ENCODE measurements around the gene CNN2.

Gene CNN2

GRCh38 chr19:1053176-1054101 is 27.0 kb downstream of the CNN2 start:
- FAIRE-seq = no peak

DNA sequence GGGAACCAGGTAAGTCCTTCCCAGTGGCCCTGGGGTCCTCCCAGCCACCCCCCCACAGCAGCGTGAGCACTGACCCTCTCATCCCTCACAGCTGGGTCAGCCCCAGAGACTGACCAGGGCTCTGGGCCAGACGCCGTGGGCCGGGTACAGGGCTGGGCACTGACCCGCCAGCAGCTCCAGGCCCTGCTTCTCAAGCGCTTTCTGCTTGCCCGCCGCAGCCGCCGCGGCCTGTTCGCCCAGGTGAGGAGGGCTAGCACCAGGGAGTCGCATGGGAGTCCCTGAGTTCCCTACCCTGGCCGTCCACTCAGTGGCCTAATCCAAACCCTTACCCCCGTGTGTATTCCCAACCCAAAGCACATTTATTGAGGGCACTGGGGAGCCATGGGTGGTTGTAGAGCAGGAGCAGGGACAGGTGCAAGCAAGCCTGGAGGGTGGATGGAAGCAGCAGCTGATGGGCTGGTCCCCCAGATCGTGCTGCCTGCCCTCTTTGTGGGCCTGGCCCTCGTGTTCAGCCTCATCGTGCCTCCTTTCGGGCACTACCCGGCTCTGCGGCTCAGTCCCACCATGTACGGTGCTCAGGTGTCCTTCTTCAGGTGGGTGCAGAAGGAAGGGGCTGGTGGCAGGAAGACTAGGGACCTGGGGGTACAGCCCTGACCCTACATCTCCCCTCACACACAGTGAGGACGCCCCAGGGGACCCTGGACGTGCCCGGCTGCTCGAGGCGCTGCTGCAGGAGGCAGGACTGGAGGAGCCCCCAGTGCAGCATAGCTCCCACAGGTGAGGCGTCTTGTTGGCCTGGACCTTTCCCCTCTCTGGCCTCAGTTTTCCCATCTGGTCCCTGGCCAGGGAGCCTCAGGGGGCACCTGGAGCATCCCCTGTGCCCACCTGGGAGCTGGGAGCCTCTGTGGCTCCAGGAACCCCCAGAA is 28.0 kb downstream of the CNN2 start:
- FAIRE-seq = no peak

GRCh38 chr19:1055028-1055425 is 28.6 kb downstream of the CNN2 start:
- FAIRE-seq = no peak

DNA sequence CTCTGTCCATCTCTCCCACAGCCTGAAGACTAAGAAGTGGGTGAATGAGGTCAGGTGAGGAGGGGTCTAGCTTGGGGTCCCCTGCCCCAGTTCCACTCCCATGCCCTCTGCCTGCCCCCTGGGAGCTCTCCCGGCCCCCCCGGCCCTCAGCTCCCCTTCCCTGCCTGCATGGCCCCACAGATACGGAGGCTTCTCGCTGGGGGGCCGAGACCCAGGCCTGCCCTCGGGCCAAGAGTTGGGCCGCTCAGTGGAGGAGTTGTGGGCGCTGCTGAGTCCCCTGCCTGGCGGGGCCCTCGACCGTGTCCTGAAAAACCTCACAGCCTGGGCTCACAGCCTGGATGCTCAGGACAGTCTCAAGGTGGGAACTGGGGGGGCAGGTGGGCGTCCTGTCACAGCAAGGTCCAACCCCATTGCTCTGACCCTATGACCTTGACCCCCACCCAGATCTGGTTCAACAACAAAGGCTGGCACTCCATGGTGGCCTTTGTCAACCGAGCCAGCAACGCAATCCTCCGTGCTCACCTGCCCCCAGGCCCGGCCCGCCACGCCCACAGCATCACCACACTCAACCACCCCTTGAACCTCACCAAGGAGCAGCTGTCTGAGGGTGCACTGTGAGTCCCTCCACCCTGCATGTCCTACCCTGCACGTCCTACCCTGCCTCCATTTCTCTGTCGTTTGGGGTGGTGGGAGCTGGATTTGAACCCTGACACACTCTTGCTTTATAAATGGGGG is 29.6 kb downstream of the CNN2 start:
- no peak for FAIRE-seq

GRCh38 chr19:1057176-1057855 is 30.9 kb downstream of the CNN2 start:
- no peak for FAIRE-seq

DNA sequence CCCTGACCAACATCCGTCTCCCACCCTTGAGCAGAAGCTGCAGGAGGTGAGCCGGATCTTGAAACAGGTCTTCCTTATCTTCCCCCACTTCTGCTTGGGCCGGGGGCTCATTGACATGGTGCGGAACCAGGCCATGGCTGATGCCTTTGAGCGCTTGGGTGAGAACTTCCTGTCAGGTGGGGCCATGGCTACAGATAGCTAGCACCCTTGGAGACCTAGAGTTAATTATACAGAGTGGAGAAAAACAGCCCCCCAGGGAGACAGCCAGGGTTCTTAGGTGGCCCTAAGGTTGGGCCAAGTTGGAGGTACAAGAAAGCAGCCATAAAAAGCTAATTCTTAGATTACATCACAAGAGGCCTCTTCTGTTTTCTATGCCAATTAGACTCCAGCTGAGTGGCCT is 31.7 kb downstream of the CNN2 start:
- no peak for FAIRE-seq

GRCh38 chr19:1060689-1061088 is 34.3 kb downstream of the CNN2 start:
- FAIRE-seq = no peak

GRCh38 chr19:1061987-1062386 is 35.6 kb downstream of the CNN2 start:
- no peak for FAIRE-seq

GRCh38 chr19:1062387-1063029 is 36.1 kb downstream of the CNN2 start:
- FAIRE-seq = no peak

DNA sequence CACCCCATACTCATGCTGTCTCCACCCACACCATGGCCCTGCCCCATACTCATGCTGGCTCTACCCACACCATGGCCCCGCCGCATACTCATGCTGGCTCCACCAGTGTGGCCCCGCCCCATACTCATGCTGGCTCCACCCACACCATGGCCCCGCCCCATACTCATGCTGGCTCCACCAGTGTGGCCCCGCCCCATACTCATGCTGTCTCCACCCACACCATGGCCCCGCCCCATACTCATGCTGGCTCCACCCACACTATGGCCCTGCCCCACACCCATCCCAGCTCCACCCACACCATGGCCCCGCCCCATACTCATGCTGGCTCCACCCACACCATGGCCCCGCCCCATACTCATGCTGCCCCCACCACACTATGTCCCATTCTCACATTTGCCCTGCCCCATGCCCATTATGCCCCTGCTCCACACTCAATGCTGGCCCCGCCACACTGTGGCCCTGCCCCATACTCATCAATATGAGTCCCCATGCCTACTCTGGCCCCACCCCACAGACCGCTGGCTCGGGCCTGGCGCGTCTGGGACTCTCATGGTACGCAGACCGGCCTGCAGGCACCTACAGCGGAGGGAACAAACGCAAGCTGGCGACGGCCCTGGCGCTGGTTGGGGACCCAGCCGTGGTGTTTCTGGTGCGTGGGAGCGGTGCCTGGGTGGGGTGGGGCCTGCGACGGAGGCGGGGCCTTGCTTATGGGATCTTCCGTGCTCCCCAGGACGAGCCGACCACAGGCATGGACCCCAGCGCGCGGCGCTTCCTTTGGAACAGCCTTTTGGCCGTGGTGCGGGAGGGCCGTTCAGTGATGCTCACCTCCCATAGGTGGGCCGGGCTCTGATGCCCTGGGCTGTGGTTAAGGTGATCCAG is 36.9 kb downstream of the CNN2 start:
- FAIRE-seq = no peak

DNA sequence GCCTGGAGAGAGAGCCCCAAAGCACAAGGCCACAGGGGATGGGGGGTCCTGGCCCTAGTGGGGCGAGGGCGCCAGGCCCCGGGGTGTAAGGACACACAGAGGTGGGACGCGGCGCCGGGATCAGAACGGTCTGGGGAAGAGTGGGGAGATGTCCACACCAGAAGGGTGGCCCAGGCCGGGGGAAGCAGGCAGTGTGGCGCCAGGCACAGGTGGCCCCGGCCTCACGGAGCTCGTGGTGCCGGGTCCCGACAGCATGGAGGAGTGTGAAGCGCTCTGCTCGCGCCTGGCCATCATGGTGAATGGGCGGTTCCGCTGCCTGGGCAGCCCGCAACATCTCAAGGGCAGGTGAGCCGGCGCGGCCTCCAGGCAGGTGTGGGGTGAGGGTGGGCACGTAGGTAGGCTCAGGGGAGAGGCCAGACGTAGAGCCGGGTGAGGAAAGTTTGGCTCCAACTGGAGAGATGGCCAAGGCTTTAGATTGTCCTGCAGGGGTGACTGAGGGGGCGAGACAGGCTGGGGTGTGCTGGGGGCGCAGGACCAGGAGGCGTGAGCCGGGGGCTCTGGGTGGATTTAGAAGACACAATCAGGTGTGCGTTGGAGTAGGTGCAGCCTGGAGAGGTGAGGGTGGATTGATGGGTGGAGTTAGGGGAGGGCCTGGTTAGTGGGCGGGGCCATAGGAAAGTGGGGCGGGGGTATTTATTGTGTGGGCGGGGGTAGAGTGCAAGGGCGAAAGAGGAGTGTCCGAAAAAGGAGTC is 37.7 kb downstream of the CNN2 start:
- FAIRE-seq = no peak

DNA sequence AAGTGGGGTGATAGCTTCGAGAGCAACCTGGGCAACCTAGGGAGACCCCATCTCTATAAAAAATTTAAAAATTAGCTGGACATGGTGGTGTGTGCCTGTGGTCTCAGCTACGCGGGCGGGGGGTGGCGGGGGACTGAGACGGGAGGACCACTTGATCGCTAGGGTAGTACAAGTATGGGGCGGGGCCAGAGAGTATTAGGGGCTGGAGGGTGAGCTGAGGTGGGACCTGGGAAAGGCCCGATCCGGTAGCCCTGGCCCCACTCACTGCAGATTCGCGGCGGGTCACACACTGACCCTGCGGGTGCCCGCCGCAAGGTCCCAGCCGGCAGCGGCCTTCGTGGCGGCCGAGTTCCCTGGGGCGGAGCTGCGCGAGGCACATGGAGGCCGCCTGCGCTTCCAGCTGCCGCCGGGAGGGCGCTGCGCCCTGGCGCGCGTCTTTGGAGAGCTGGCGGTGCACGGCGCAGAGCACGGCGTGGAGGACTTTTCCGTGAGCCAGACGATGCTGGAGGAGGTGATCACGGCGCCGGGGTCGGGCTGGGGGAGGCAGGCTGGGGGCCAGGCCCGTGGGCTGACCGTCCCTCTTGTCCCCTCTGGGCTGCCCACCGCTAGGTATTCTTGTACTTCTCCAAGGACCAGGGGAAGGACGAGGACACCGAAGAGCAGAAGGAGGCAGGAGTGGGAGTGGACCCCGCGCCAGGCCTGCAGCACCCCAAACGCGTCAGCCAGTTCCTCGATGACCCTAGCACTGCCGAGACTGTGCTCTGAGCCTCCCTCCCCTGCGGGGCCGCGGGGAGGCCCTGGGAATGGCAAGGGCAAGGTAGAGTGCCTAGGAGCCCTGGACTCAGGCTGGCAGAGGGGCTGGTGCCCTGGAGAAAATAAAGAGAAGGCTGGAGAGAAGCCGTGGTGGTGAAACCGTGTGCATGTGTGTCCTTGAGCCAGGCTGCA is 38.5 kb downstream of the CNN2 start:
- FAIRE-seq = no peak

DNA sequence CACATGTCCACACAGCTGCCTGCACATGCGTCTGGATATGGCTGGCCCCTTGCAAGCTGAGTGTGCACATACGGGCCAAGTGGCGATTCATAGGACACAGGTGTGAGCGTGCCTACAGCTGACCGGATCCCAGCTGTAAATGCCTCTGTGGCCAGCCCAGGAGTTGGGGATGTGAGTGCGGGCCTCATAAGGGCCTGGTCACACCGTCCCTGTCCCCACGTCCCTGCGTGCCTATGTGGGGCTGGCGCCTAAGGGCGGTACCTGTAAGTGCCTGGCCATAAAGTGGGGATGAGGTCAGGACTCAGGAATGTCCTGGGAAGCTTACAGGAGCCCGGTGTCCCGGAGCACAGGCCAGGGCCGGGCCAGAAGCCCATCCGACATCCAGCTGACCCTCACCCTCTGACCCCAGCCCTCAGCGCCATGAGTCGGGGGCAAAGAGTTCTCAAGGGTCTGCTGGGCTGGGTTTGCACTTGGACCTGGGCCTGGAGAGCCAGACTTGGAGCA is 39.2 kb downstream of the CNN2 start:
- FAIRE-seq = no peak

DNA sequence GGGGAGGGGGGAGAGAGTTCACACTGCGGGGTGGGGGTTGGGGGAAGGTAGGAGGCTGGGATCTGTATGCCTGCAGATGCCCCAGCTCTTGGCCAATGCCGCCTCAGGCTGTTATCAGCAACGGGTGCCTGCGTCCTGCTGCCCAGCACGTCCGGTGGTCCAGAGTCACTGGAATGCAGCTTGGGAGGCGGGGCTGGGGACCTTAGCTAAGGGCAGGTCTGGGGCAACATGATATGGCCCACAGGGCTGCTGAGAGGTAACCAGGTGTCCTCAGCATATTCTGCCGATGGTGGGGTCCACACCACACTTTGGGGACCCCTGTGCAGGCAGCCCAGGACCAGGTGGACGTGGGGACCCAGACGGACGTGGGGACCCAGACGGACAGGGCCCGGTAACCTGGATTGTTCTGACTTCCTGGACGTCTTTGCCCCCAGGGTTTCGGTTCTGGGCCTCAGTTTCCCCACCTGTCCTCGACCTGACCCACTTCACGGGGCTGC is 39.9 kb downstream of the CNN2 start:
- no peak for FAIRE-seq

DNA sequence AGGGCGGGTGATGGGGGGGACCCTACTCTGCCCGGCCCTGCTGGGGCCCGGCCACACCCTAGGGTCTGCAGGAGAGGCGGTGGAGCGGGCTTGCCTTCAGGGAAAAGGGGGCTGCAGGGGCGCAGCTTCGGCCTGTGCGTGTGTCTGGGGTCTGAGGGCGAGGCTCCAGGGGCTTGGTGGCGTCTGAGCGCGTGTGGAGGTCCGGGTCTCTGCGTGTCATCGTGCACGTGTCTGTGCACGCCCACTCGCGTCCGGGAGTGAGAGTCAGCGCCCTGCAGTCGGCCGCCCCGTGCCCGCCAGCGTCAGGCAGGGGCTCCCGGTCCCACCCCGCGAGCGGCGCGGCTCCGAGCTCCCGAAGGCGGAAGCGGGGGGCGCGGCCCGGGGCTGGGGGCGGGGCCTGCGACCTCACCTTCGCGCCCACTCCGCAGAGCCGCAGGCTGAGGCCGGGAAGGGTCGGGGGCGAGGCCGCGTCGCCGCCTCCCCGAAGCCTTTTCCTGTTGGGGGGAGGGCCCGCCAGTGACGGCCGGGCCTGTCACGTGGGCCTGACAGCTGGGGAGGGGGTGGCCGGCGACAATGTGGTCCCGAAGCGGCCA is 40.4 kb downstream of the CNN2 start, which contains the start of gene ARHGAP45:
TSS of gene ARHGAP45 (plus strand) at position 420 of the 593 bp plus-strand sequence. CDS start 239 bp downstream, outside the sequence.
- FAIRE-seq = no peak

DNA sequence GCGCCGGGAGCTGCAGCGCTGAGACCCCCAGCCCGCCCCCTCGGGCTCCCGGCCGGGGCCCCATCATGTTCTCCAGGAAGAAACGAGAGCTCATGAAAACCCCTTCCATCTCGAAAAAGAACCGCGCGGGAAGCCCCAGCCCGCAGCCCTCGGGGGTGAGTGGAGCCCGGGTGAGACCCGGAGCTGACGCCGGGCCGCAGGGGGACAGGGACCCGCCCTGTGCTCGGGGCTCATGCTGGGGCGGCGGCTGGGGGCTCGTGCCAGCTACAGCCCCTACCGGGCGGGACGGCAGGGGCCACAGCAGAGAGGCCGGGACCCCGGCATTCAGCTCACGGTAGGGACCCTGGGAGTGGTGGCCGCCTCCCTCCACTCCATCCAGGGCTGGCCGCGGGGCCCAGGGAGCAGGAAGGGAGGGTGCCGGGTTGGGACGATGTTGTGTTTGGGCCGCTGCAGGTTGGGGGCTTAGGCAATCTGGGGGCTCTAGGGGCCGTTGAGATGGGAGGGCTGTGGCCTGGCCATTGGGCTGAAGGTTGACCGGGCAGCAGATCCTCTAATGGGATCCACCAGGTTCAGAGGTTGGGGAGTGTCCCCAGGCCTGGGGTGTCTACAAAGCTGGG is 41.0 kb downstream of the CNN2 start:
- no peak for FAIRE-seq

All from colon (tissue), 2 donors.